Measurements from ENCODE around the gene G3BP1. TPM values are rescaled to one million over a fixed set of nuclear protein-coding genes. Genes with fewer than 3 reads are reported as not detected.
"Not testable (repeated sequence)": the region's sequence is repeated elsewhere in the genome, so short reads cannot be mapped to it uniquely, and the experiment has no call there.

The G3BP1 gene
- total and polyA plus RNA-seq, 3 donors from 2014 or later = 112 to 115 (median 112) TPM

- intact Hi-C loops (cut with DNase I; ENCODE audit: low total_unique reads) = loop anchor here (5.0 kb wide), 1 partner anchor 682 kb away; no protein-coding TSS in a partner anchor
- peak; percentile 79 for DNase-seq
- Histone ChIP-seq H3K27ac (no peak overlapping the region), H3K4me1 (no peaks in the 10 kb centered on the region), H3K9me3 (no peaks in the 10 kb centered on the region), H3K36me3 (ENCODE audit: low read depth, missing control alignments) (no peaks in the 10 kb centered on the region), H3K4me3 (no peak overlapping the region), H3K27me3 (no peaks in the 10 kb centered on the region)
- TF ChIP-seq POLR2A (IDR thresholded peaks at IDR 0.05) = no peak
- TF ChIP-seq CTCF (IDR thresholded peaks at IDR 0.05) = peak; percentile 72 to 85 (median 83)
- WGBS, 2 donors = 0 to 37% methylated on average over 1 of the region's 1 CpG
These were observed 53.7 kb downstream of the G3BP1 start for GRCh38 chr5:151825445-151825844.

GRCh38 chr5:151829370-151829769 is 57.6 kb downstream of the G3BP1 start:
- no peak for DNase-seq
- no peaks in the 10 kb centered on the region for H3K4me1 ChIP-seq
- no peaks in the 10 kb centered on the region for H3K27me3 ChIP-seq
- 78 to 88% methylated on average over 1 of the region's 1 CpG for WGBS, 2 donors
- H3K9me3 ChIP-seq = no peaks in the 10 kb centered on the region
- TF ChIP-seq CTCF (IDR thresholded peaks at IDR 0.05) = no peak
- no peak for TF ChIP-seq POLR2A (IDR thresholded peaks at IDR 0.05)
- no peaks in the 10 kb centered on the region for H3K36me3 ChIP-seq (ENCODE audit: low read depth, missing control alignments)
- intact Hi-C loops (cut with DNase I; ENCODE audit: low total_unique reads) = loop anchor here (5.0 kb wide), 1 partner anchor 678 kb away; no protein-coding TSS in a partner anchor
- no peak overlapping the region for H3K27ac ChIP-seq
- H3K4me3 ChIP-seq = no peak overlapping the region

- H3K4me1 ChIP-seq; DNase-seq; H3K9me3 ChIP-seq; H3K36me3 ChIP-seq (ENCODE audit: low read depth, missing control alignments); H3K27ac ChIP-seq; H3K27me3 ChIP-seq; H3K4me3 ChIP-seq: not testable (repeated sequence)
- intact Hi-C loops (cut with DNase I; ENCODE audit: low total_unique reads) = loop anchor here (10.0 kb wide), 1 partner anchor 312 kb away; no protein-coding TSS in a partner anchor
- WGBS, 2 donors = 95 to 97% methylated on average over 4 of the region's 4 CpGs
These were observed 61.1 kb downstream of the G3BP1 start for GRCh38 chr5:151832843-151833242.

- Histone ChIP-seq H3K27ac (no peak overlapping the region), H3K9me3 (no peaks in the 10 kb centered on the region), H3K4me3 (no peak overlapping the region), H3K4me1 (no peaks in the 10 kb centered on the region), H3K36me3 (ENCODE audit: low read depth, missing control alignments) (no peaks in the 10 kb centered on the region), H3K27me3 (no peaks in the 10 kb centered on the region)
- no peak for DNase-seq
- intact Hi-C loops (cut with DNase I; ENCODE audit: low total_unique reads) = no loop called here
- no peak for TF ChIP-seq CTCF (IDR thresholded peaks at IDR 0.05)
- TF ChIP-seq POLR2A (IDR thresholded peaks at IDR 0.05) = no peak
These were observed 75.0 kb downstream of the G3BP1 start for GRCh38 chr5:151846765-151847164.

- intact Hi-C loops (cut with DNase I; ENCODE audit: low total_unique reads) = no loop called here
These were observed 76.1 kb downstream of the G3BP1 start for GRCh38 chr5:151847871-151848270.

More at GRCh38 chr5:151847871-151848270, 76.1 kb downstream of the G3BP1 start:
- Histone ChIP-seq H3K4me3 (no peak overlapping the region), H3K27me3 (no peaks in the 10 kb centered on the region), H3K4me1 (no peaks in the 10 kb centered on the region), H3K27ac (no peak overlapping the region), H3K9me3 (no peaks in the 10 kb centered on the region), H3K36me3 (ENCODE audit: low read depth, missing control alignments) (no peaks in the 10 kb centered on the region)
- WGBS, 2 donors = 45 to 46% methylated on average over 1 of the region's 1 CpG
- DNase-seq = no peak
- TF ChIP-seq CTCF (IDR thresholded peaks at IDR 0.05) (no peak), POLR2A (IDR thresholded peaks at IDR 0.05) (no peak)
